ENCODE data around the gene FBXO4. TPM values are rescaled to one million over a fixed set of nuclear protein-coding genes. Genes with fewer than 3 reads are reported as not detected.

FBXO4 gene
- total RNA-seq, 1 experiment from 2014 or later = 1.2 TPM

DNA sequence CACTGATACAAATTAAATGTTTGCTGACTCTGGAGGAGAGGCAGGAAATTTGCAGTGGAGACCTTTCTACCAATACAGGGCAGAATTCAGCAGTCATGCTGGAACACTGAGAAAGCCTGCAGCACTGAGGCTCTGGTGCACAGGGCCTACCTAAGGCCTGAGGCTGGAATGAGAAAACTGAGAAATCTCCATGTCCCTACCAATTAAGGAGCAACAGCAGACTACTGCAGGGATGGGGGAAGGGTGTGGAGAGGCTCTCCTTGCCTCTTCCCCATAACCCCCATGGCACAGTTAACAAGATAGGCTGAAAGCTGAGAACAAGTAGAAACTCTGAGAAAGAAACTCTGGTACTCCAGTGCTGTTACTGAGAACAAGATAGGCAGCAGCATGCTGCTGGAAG lies 10.5 kb downstream of the FBXO4 start:
- Histone ChIP-seq H3K27ac (ENCODE audit: insufficient read length, low read depth, low read length) (no peak overlapping the region), H2AFZ (ENCODE audit: low read length) (no peak overlapping the region)
- TF ChIP-seq, protein P1, sequence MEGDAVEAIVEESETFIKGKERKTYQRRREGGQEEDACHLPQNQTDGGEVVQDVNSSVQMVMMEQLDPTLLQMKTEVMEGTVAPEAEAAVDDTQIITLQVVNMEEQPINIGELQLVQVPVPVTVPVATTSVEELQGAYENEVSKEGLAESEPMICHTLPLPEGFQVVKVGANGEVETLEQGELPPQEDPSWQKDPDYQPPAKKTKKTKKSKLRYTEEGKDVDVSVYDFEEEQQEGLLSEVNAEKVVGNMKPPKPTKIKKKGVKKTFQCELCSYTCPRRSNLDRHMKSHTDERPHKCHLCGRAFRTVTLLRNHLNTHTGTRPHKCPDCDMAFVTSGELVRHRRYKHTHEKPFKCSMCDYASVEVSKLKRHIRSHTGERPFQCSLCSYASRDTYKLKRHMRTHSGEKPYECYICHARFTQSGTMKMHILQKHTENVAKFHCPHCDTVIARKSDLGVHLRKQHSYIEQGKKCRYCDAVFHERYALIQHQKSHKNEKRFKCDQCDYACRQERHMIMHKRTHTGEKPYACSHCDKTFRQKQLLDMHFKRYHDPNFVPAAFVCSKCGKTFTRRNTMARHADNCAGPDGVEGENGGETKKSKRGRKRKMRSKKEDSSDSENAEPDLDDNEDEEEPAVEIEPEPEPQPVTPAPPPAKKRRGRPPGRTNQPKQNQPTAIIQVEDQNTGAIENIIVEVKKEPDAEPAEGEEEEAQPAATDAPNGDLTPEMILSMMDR (conservative IDR thresholded peaks at IDR 0.05) = no peak

More for the DNA sequence above, 10.5 kb downstream of the FBXO4 start:
- Histone ChIP-seq H3K27me3 (ENCODE audit: insufficient read depth, low read length) (no peaks in the 10 kb centered on the region), H2BK15ac (ENCODE audit: low read depth, low read length) (no peak overlapping the region), H3K23me2 (ENCODE audit: insufficient read length, low read depth, low read length, poor library complexity, severe bottlenecking) (no peaks in the 10 kb centered on the region), H4K5ac (ENCODE audit: insufficient read length, low read depth, low read length) (no peak overlapping the region), H2BK120ac (ENCODE audit: low read depth, low read length, poor library complexity, severe bottlenecking) (no peak overlapping the region), H3K56ac (ENCODE audit: insufficient read length, low read depth, low read length) (no peak overlapping the region), H3K4ac (ENCODE audit: low read depth, low read length) (no peak overlapping the region), H3K14ac (ENCODE audit: insufficient read depth, low read length) (peak overlapping the region; percentile 3; the same call in 1 of the 2 replicates), H4K91ac (ENCODE audit: insufficient read length, low read depth, low read length) (no peak overlapping the region), H2BK5ac (ENCODE audit: insufficient read length, low read length) (no peak overlapping the region), H3K9ac (ENCODE audit: extremely low read depth, insufficient read length, low read length) (no peak overlapping the region), H3K79me1 (ENCODE audit: insufficient read depth, low read depth, low read length, poor library complexity, severe bottlenecking) (no peaks in the 10 kb centered on the region), H3K4me2 (ENCODE audit: insufficient read depth, insufficient read length, low read length) (no peak overlapping the region), H3K4me1 (ENCODE audit: insufficient read depth, low read length) (no peaks in the 10 kb centered on the region), H3K9me3 (ENCODE audit: control insufficient read depth, low read depth, low read length) (no peaks in the 10 kb centered on the region), H3T11ph (ENCODE audit: low read length) (no peak overlapping the region), H4K20me1 (ENCODE audit: control insufficient read depth, insufficient read depth, insufficient read length) (no peaks in the 10 kb centered on the region), H4K8ac (replicated peaks; ENCODE audit: insufficient read length, low read depth, low read length) (no peak overlapping the region), H3K79me2 (ENCODE audit: insufficient read depth, low read length) (no peaks in the 10 kb centered on the region), H2BK20ac (ENCODE audit: low read depth, low read length, poor library complexity, severe bottlenecking) (no peak overlapping the region), H2BK12ac (ENCODE audit: insufficient read length, low read depth, low read length) (no peak overlapping the region), H3K18ac (ENCODE audit: insufficient read length, low read depth, low read length) (no peak overlapping the region), H2AK5ac (ENCODE audit: insufficient read length, low read length) (no peak overlapping the region), H3K23ac (ENCODE audit: insufficient read length, low read depth, low read length) (no peak overlapping the region)
- Mint-ChIP-seq H3K36me3 (ENCODE audit: insufficient read depth in 1 of 3, low read depth in 3 of 3) (no peaks in the 10 kb centered on the region), H3K27ac (no peak overlapping the region), H3K4me3 (no peak overlapping the region), H3K4me1 (peaks cover 0 to 4% of the 10 kb centered on the region in 2 experiments; a peak in 2 of 4 replicates), H3K27me3 (ENCODE audit: low read depth) (no peaks in the 10 kb centered on the region), H3K9me3 (no peaks in the 10 kb centered on the region)
- DNase-seq = no peak

All from H9 (cell line).